K562 (cell line): ENCODE measurements around the gene TRMT112. TPM values are rescaled to one million over a fixed set of nuclear protein-coding genes. Genes with fewer than 3 reads are reported as not detected.

Source experiments
- ATAC-seq: fragments of 200-7000 bp; cut with Tn5 transposase; 3 replicates; pipeline ENCODE4 v1.9.1; 2020; ENCODE audit warnings: moderate library complexity
- BruUV-seq: library from RNA; stranded (reverse); fragments of 400-500 nt; replicated peaks from 2 replicates; lab custom pipeline; 2021; lab: Mats Ljungman, UMichigan
- CTCF ChIA-PET: fragments of 300-600 bp; formaldehyde crosslinking; extraction: SDS; loops from one replicate; lab custom pipeline; 2021; ENCODE audit warnings: low intra/inter-chr PET ratio; lab: Yijun Ruan, JAX
- POLR2A ChIA-PET: fragments of 300-600, 350-650 bp; sonication (Branson Sonifier 250); formaldehyde crosslinking; extraction: SDS; loops from one replicate; lab custom pipeline; 2021; ENCODE audit warnings: antibody characterized with exemption, inconsistent platforms; lab: Yijun Ruan, JAX
- DNase-seq, 4 experiments: peaks; one replicate each; pipeline versions ENCODE4 v3.0.0 to v3.0.0-alpha.2; 2011 to 2018; ENCODE audit warnings: low spot score in 3 of 4, mixed read lengths in 3 of 4; ENCODE audit errors: extremely low read depth in 1 of 4
- FAIRE-seq: peaks from 2 replicates; lab custom pipeline; 2011; peaks lifted over from hg19 to GRCh38; lab: Jason Lieb, UNC
- H2AFZ ChIP-seq: 2 replicates; pipeline ENCODE4 v1.6.0; 2011; ENCODE audit warnings: low read depth, low read length, control low read depth, inconsistent platforms
- H3K27ac ChIP-seq: fragments of 200-600 bp; 3 replicates; pipeline ENCODE4 v1.8.0; 2011; ENCODE audit warnings: low read depth, mild to moderate bottlenecking, control low read depth, inconsistent platforms, low read length, moderate library complexity, mixed read lengths; ENCODE audit errors: extremely low read depth
- H3K27me3 ChIP-seq, 2 experiments: fragments of 300-600 bp in 1 of 2; 2 replicates in 1 of 2; 3 replicates in 1 of 2; pipeline versions ENCODE4 v1.6.0 to v1.8.0; 2011; ENCODE audit warnings: inconsistent platforms in 2 of 2, low read length in 2 of 2, mild to moderate bottlenecking in 1 of 2, mixed read lengths in 1 of 2, moderate library complexity in 1 of 2; ENCODE audit not compliant: control insufficient read depth in 2 of 2, insufficient read depth in 2 of 2
- H3K36me3 ChIP-seq: fragments of 300-600 bp; 3 replicates; pipeline ENCODE4 v1.8.0; 2011; ENCODE audit warnings: mild to moderate bottlenecking, low read length, inconsistent platforms; ENCODE audit not compliant: control insufficient read depth, insufficient read depth
- H3K4me1 ChIP-seq, 2 experiments: fragments of 200-600 bp in 1 of 2; replicated peaks in 1 of 2; 2 replicates in 1 of 2; 3 replicates in 1 of 2; pipeline versions ENCODE4 v1.5.1 to v1.8.0; 2011; ENCODE audit warnings: inconsistent platforms in 2 of 2, low read length in 2 of 2, mild to moderate bottlenecking in 1 of 2, mixed read lengths in 1 of 2, moderate library complexity in 1 of 2; ENCODE audit not compliant: control insufficient read depth in 2 of 2, insufficient read depth in 2 of 2
- H3K4me2 ChIP-seq: 2 replicates; pipeline ENCODE4 v1.6.1; 2011; ENCODE audit warnings: low read length, control low read depth, inconsistent platforms, mixed read lengths; ENCODE audit not compliant: insufficient read depth
- H3K4me3 ChIP-seq: fragments of 200-600 bp; sonication (generic), shearing (Covaris generic); 2 replicates; pipeline ENCODE4 v1.5.1; 2016; ENCODE audit warnings: control low read depth, inconsistent platforms
- H3K79me2 ChIP-seq: fragments of 200-600 bp; 3 replicates; pipeline ENCODE4 v1.8.0; 2011; ENCODE audit warnings: low read length, inconsistent platforms; ENCODE audit not compliant: control insufficient read depth, insufficient read depth
- H3K9ac ChIP-seq, 2 experiments: 2 replicates each; pipeline versions ENCODE4 v1.6.0 to v1.6.1; 2011; ENCODE audit warnings: low read depth in 2 of 2, low read length in 2 of 2, control low read depth in 1 of 2, inconsistent platforms in 1 of 2, mild to moderate bottlenecking in 1 of 2, mixed read lengths in 1 of 2; ENCODE audit not compliant: insufficient read depth in 1 of 2
- H3K9me1 ChIP-seq: one replicate; pipeline ENCODE4 v1.6.0; 2011; ENCODE audit warnings: inconsistent platforms, mild to moderate bottlenecking, low read length, moderate library complexity; ENCODE audit not compliant: control insufficient read depth, insufficient read depth
- H3K9me3 ChIP-seq: replicated peaks from 2 replicates; pipeline ENCODE4 v1.5.1; 2011; ENCODE audit warnings: low read depth, low read length, inconsistent platforms; ENCODE audit not compliant: control insufficient read depth, insufficient read depth
- H4K20me1 ChIP-seq: replicated peaks from 2 replicates; pipeline ENCODE4 v1.6.1; 2011; ENCODE audit warnings: low read length, inconsistent platforms, mixed read lengths; ENCODE audit not compliant: control insufficient read depth, insufficient read depth
- ATF3 ChIP-seq, 2 experiments: fragments of 450-650 bp in 1 of 2; sonication (generic) in 1 of 2; formaldehyde crosslinking in 1 of 2; IDR thresholded peaks in 1 of 2; conservative IDR thresholded peaks in 1 of 2; 2 replicates each; pipeline versions ENCODE4 v1.6.1 to v1.8.1; 2016 to 2023; ENCODE audit warnings: mild to moderate bottlenecking in 2 of 2, moderate library complexity in 2 of 2, inconsistent platforms in 1 of 2, missing genetic modification reagents in 1 of 2
- CUX1 ChIP-seq: fragments of 200-800 bp; sonication (Bioruptor generic); IDR thresholded peaks from 2 replicates; pipeline ENCODE4 v1.6.1; 2016; ENCODE audit warnings: missing genetic modification characterization, missing compliant biosample characterization
- EHMT2 ChIP-seq: fragments of 450-650 bp; IDR thresholded peaks from 2 replicates; pipeline ENCODE4 v1.6.1; 2018; ENCODE audit warnings: antibody characterized with exemption
- ETS1 ChIP-seq: conservative IDR thresholded peaks from 2 replicates; pipeline ENCODE4 v1.6.1; 2011; ENCODE audit warnings: low read depth, mild to moderate bottlenecking, low read length; ENCODE audit not compliant: control insufficient read depth
- NCOA1 ChIP-seq: fragments of 450-650 bp; IDR thresholded peaks from 2 replicates; pipeline ENCODE4 v1.6.1; 2016; ENCODE audit warnings: low read depth
- NFE2 ChIP-seq: IDR thresholded peaks from 2 replicates; pipeline ENCODE4 v1.6.1; 2014; ENCODE audit warnings: antibody characterized with exemption, low read depth
- POLR3G ChIP-seq: IDR thresholded peaks from 2 replicates; pipeline ENCODE4 v1.6.1; 2011; ENCODE audit not compliant: insufficient read length, insufficient replicate concordance; ENCODE audit errors: extremely low read depth
- SMAD4 ChIP-seq: fragments of 250-450 bp; sonication (Bioruptor Pico); conservative IDR thresholded peaks from 2 replicates; pipeline ENCODE4 v1.8.0; 2021; ENCODE audit warnings: inconsistent platforms, mild to moderate bottlenecking, moderate library complexity
- TAF9B ChIP-seq: fragments of 450-650 bp; IDR thresholded peaks from 2 replicates; pipeline ENCODE4 v1.6.1; 2018; ENCODE audit warnings: mild to moderate bottlenecking; ENCODE audit not compliant: partially characterized antibody
- WGBS: fragments of 100-300 bp; shearing (Covaris generic); methylation state at CpG from one replicate; pipeline ENCODE4 v1.1.6; 2016; ENCODE audit warnings: low coverage, mixed read lengths; ENCODE audit not compliant: insufficient coverage; ENCODE audit errors: missing lambda C conversion rate; 5-methylcytosine and 5-hydroxymethylcytosine counted together
- in situ Hi-C: fragments of 300-500 bp; cut with MboI; formaldehyde crosslinking; loops from 4 replicates; pipeline ENCODE4 v1.15.0; 2018; ENCODE audit warnings: inconsistent platforms, mixed read lengths
- intact Hi-C: fragments of 100-400 bp; cut with micrococcal nuclease; formaldehyde crosslinking; loops from 2 replicates; pipeline ENCODE4 v1.14.2; 2022
- polyA plus RNA-seq, 8 experiments: library from polyadenylated mRNA; depleted of rRNA in 4 of 8; stranded (reverse) in 5 of 8; unstranded in 3 of 8; fragments of >200 nt; fragmentation: Nextera tagmentation in 2 of 8; fragmentation: Illumina TruSeq in 1 of 8; extraction: Ambion mirVana in 2 of 8; extraction: Trizol in 1 of 8; gene quantifications; 2 replicates each; pipeline versions ENCODE4 v1.2.1 to v1.2.3, GENCODE V29; 2011 to 2014; ENCODE audit warnings: inconsistent platforms in 1 of 8, missing spikeins in 1 of 8
- total RNA-seq, 7 experiments: library from RNA; depleted of rRNA in 6 of 7; stranded (reverse); fragments of >200 nt in 6 of 7; fragmentation: Illumina TruSeq in 2 of 7; extraction: Trizol in 2 of 7; gene quantifications; 2 replicates each; pipeline versions ENCODE4 v1.2.1 to v1.2.3, GENCODE V29; 2011 to 2021; ENCODE audit warnings: low replicate concordance in 1 of 7

TRMT112 gene
- total and polyA plus RNA-seq, 9 of the 15 experiments (the other 6 are each of a cell fraction or from before 2014, with no cell fraction given), result 162 to 444 (median 300) TPM

GRCh38 chr11:64296236-64296635 is 21.1 kb downstream of the TRMT112 start:
- POLR2A ChIA-PET, result no interaction called here
- in situ Hi-C loops, result no loop called here
- Histone ChIP-seq H3K27ac (no peak overlapping the region), H3K36me3 (no peaks in the 10 kb centered on the region), H2AFZ (no peak overlapping the region), H4K20me1 (no peaks in the 10 kb centered on the region; the same call in 1 of the 2 replicates), H3K9me3 (no peaks in the 10 kb centered on the region), H3K4me1 (peaks cover 3 to 54% of the 10 kb centered on the region in 2 experiments; a peak in 4 of 5 replicates), H3K79me2 (no peaks in the 10 kb centered on the region), H3K4me3 (no peak overlapping the region), H3K4me2 (no peak overlapping the region), H3K9me1 (no peaks in the 10 kb centered on the region), H3K9ac (no peak overlapping the region; a peak in 1 of 4 replicates), H3K27me3 (peaks cover 48 to 65% of the 10 kb centered on the region in 2 experiments)
- intact Hi-C loops, result no loop called here
- no peak for FAIRE-seq
- no TSS peak for BruUV-seq
- no peak for ATAC-seq
- TF ChIP-seq NCOA1 (no peak), EHMT2 (no peak), ATF3 (IDR thresholded peaks at IDR 0.05) (no peak), ATF3 (CRISPR knock-in tag; conservative IDR thresholded peaks at IDR 0.05) (no peak), SMAD4 (no peak), NFE2 (no peak), CUX1 (no peak), TAF9B (no peak), ETS1 (no peak), POLR3G (no peak)
- DNase-seq, result no peak
- 0% methylated on average over 1 of the region's 1 CpG for WGBS
- CTCF ChIA-PET, result no interaction called here
